Smooth muscle cell (in vitro differentiated cells): ENCODE results near the gene YDJC. TPM values are rescaled to one million over a fixed set of nuclear protein-coding genes. Genes with fewer than 3 reads are reported as not detected.

ENCODE experiments used
- DNase-seq: peaks from one replicate; lab custom pipeline; 2025; ENCODE audit not compliant: unreplicated experiment; lab: John Stamatoyannopoulos, UW
- H2AFZ ChIP-seq: fragments of 200-600 bp; sonication (generic); 2 replicates; pipeline ENCODE4 v1.6.0; 2016; ENCODE audit warnings: antibody characterized with exemption, low read depth, mild to moderate bottlenecking
- H3F3A ChIP-seq: fragments of 200-600 bp; sonication (generic); 2 replicates; pipeline ENCODE4 v1.6.0; 2017; ENCODE audit warnings: antibody characterized with exemption, low read depth
- H3K27ac ChIP-seq: fragments of 200-600 bp; sonication (generic); 2 replicates; pipeline ENCODE4 v1.5.1; 2016; ENCODE audit warnings: low read depth, mild to moderate bottlenecking
- H3K27me3 ChIP-seq: fragments of 200-600 bp; sonication (generic); 2 replicates; pipeline ENCODE4 v1.6.1; 2016; ENCODE audit warnings: low read depth, mild to moderate bottlenecking
- H3K36me3 ChIP-seq: fragments of 200-600 bp; sonication (generic); 2 replicates; pipeline ENCODE4 v1.5.1; 2016; ENCODE audit warnings: low read depth
- H3K4me1 ChIP-seq: fragments of 200-600 bp; sonication (generic); 2 replicates; pipeline ENCODE4 v1.5.1; 2016; ENCODE audit warnings: low read depth
- H3K4me2 ChIP-seq: fragments of 200-600 bp; sonication (generic); 2 replicates; pipeline ENCODE4 v1.6.0; 2016; ENCODE audit warnings: mild to moderate bottlenecking
- H3K4me3 ChIP-seq: fragments of 200-600 bp; sonication (generic); 2 replicates; pipeline ENCODE4 v1.5.1; 2016; ENCODE audit warnings: mild to moderate bottlenecking
- H3K79me2 ChIP-seq: fragments of 200-600 bp; sonication (generic); 2 replicates; pipeline ENCODE4 v1.6.0; 2016; ENCODE audit warnings: low read depth, mild to moderate bottlenecking
- H3K9ac ChIP-seq: fragments of 200-600 bp; sonication (generic); 2 replicates; pipeline ENCODE4 v1.6.0; 2016; ENCODE audit warnings: low read depth
- H3K9me3 ChIP-seq: fragments of 200-600 bp; sonication (generic); replicated peaks from 2 replicates; pipeline ENCODE4 v1.5.1; 2016; ENCODE audit warnings: low read depth
- H4K20me1 ChIP-seq: fragments of 200-600 bp; sonication (generic); 2 replicates; pipeline ENCODE4 v1.6.0; 2016; ENCODE audit warnings: low read depth
- CTCF ChIP-seq: fragments of 200-600 bp; sonication (generic); IDR thresholded peaks from 2 replicates; pipeline ENCODE4 v1.5.1; 2017; ENCODE audit warnings: borderline replicate concordance, mild to moderate bottlenecking, antibody characterized with exemption; ENCODE audit not compliant: insufficient read depth, poor library complexity, severe bottlenecking
- WGBS: methylation state at CpG from one replicate; pipeline ENCODE4 v1.1.7; 2016; ENCODE audit warnings: low lambda C conversion rate; 5-methylcytosine and 5-hydroxymethylcytosine counted together
- polyA plus RNA-seq: library from polyadenylated mRNA; unstranded; fragments of >200 nt; fragmentation: Nextera tagmentation; extraction: Ambion mirVana; gene quantifications from 2 replicates; pipeline ENCODE4 v1.2.1, GENCODE V29; 2016
- total RNA-seq: library from RNA; depleted of rRNA; stranded (reverse); fragments of >200 nt; gene quantifications from 2 replicates; pipeline ENCODE4 v1.2.3, GENCODE V29; 2014

Gene YDJC
- total and polyA plus RNA-seq, 2 experiments from 2014 or later, result 15.2 to 19.3 TPM

DNA sequence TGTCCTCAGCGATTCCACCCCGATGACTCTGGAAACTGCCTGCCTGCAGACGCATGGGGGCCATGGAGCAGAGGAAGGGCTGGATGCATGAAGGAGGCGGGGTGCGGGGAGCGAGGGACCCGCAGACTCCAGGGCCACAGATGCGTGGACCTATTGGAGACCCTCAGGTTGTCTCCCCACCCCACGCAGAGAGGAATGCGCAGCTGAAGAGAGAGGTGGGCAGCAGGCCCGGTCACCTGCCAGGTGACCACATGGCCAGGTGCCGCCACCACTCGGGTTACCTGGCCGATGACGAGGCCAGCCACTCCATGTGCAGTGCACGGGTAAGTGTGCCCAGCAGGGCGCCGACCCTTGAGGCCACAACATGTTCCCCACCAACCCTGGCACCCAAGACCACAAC, 3.1 kb upstream of the YDJC start:
- TF ChIP-seq CTCF, result no peak
- H3K4me1 ChIP-seq, result no peaks in the 10 kb centered on the region
- H3K4me3 ChIP-seq, result no peak overlapping the region
- H3K36me3 ChIP-seq, result no peaks in the 10 kb centered on the region
- peaks cover 2% of the 10 kb centered on the region for H3K79me2 ChIP-seq
- no peak overlapping the region for H3K9ac ChIP-seq
- WGBS, result 98% methylated on average over 18 of the region's 18 CpGs
- no peak for DNase-seq
- no peak overlapping the region for H3K4me2 ChIP-seq
- H3F3A ChIP-seq, result no peaks in the 10 kb centered on the region
- no peak overlapping the region for H3K27ac ChIP-seq
- no peaks in the 10 kb centered on the region for H3K27me3 ChIP-seq
- H3K9me3 ChIP-seq, result no peaks in the 10 kb centered on the region
- peaks cover 14% of the 10 kb centered on the region for H4K20me1 ChIP-seq
- no peak overlapping the region for H2AFZ ChIP-seq

DNA sequence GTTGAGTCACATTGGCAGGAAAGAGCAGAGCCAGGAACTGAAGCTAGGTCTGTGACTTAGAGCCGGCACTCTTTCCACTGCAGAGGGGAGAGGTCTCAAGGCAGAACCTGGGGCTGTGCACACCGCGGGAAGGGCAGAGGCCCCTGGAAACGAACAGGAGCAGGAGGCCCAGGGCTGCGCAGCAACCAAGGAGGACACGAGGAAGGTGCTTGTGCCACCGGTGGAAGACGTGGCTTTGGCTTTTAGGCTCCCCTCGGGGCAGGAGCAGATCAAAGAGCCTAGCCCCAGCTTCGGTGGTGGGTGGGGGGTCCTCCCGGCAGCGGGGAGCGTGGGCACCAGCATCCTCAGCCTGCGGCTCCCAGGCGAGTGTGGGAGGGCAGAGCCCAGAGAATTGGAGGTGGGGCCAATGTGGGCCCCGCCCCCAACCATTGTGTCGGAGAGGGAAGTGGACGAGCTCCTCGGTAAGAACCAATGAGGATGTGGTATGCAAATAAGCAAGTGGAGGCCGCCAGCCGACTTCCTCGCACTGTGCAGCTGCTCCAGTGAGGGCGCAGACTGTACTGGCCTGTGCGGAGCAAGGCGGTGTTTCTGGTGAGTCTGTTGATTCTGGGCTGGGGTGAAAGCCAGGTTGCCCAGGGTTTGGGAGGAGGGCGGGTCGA, 2.5 kb upstream of the YDJC start, which contains the start of gene CCDC116:
TSS of gene CCDC116 (plus strand) at position 524 of the 659 bp plus-strand sequence. CDS start 422 bp downstream, outside the sequence.
- Histone ChIP-seq H3K9ac (no peak within 1 kb of the TSS), H3F3A (no peaks in the 10 kb centered on the region), H3K4me1 (no peaks in the 10 kb centered on the region), H3K27ac (no peak within 1 kb of the TSS), H3K4me2 (no peak within 1 kb of the TSS), H3K79me2 (peaks cover 2% of the 10 kb centered on the region), H3K36me3 (no peaks in the 10 kb centered on the region), H3K9me3 (no peaks in the 10 kb centered on the region), H4K20me1 (peaks cover 19% of the 10 kb centered on the region), H2AFZ (no peak within 1 kb of the TSS), H3K27me3 (no peaks in the 10 kb centered on the region), H3K4me3 (no peak within 1 kb of the TSS)
- TF ChIP-seq CTCF, result no peak
- no peak for DNase-seq
- 92% methylated on average over 27 of the region's 27 CpGs for WGBS

- TF ChIP-seq CTCF, result no peak
- peaks cover 31% of the 10 kb centered on the region for H4K20me1 ChIP-seq
- no peak overlapping the region for H3K4me2 ChIP-seq
- H3K4me1 ChIP-seq, result no peaks in the 10 kb centered on the region
- H3K36me3 ChIP-seq, result no peaks in the 10 kb centered on the region
- no peak overlapping the region for H2AFZ ChIP-seq
- no peak overlapping the region for H3K4me3 ChIP-seq
- DNase-seq, result no peak
- peaks cover 2% of the 10 kb centered on the region for H3K79me2 ChIP-seq
- no peaks in the 10 kb centered on the region for H3K27me3 ChIP-seq
- WGBS, result 94% methylated on average over 4 of the region's 4 CpGs
- H3F3A ChIP-seq, result no peaks in the 10 kb centered on the region
- no peak overlapping the region for H3K27ac ChIP-seq
- no peaks in the 10 kb centered on the region for H3K9me3 ChIP-seq
- H3K9ac ChIP-seq, result no peak overlapping the region
Observed at GRCh38 chr22:21631025-21631424, 1.2 kb upstream of the YDJC start.
